PC-3 (cell line): ENCODE measurements around the gene TNPO1. TPM values are rescaled to one million over a fixed set of nuclear protein-coding genes. Genes with fewer than 3 reads are reported as not detected.

Experiments used
- ATAC-seq: fragments of 200-7000 bp; cut with Tn5 transposase; 2 replicates; pipeline ENCODE4 v1.9.1; 2020; ENCODE audit warnings: mild to moderate bottlenecking, moderate library complexity
- BruUV-seq: library from RNA; stranded (reverse); fragments of 400-500 nt; replicated peaks from 2 replicates; lab custom pipeline; 2021; lab: Mats Ljungman, UMichigan
- CTCF ChIA-PET: fragments of 300-600 bp; sonication (Branson Sonifier 250); formaldehyde crosslinking; loops from one replicate; lab custom pipeline; 2022; ENCODE audit warnings: antibody characterized with exemption; lab: Charles Lee
- POLR2A ChIA-PET: fragments of 300-600 bp; sonication (Branson Sonifier 250); formaldehyde crosslinking; loops from one replicate; lab custom pipeline; 2022; ENCODE audit warnings: antibody characterized with exemption; ENCODE audit not compliant: unreplicated experiment; lab: Charles Lee
- DNase-seq: peaks from one replicate; pipeline ENCODE4 v3.0.0-alpha.2; 2015
- H2AFZ ChIP-seq: fragments of 300-600 bp; sonication (generic); 2 replicates; pipeline ENCODE4 v1.6.0; 2016; ENCODE audit warnings: antibody characterized with exemption, low read length
- H3F3A ChIP-seq: fragments of 300-600 bp; sonication (generic); one replicate; pipeline ENCODE4 v1.6.0; 2017; ENCODE audit warnings: antibody characterized with exemption, low read length, control low read depth, mild to moderate bottlenecking; ENCODE audit not compliant: unreplicated experiment
- H3K27ac ChIP-seq: fragments of 300-600 bp; sonication (generic); 2 replicates; pipeline ENCODE4 v1.5.1; 2016; ENCODE audit warnings: mild to moderate bottlenecking, low read length
- H3K27me3 ChIP-seq: fragments of 300-600 bp; sonication (generic); 2 replicates; pipeline ENCODE4 v1.6.1; 2016; ENCODE audit warnings: low read length, mixed read lengths
- H3K36me3 ChIP-seq: fragments of 300-600 bp; sonication (generic); 2 replicates; pipeline ENCODE4 v1.6.1; 2016; ENCODE audit warnings: low read depth, mixed run types, low read length, mixed read lengths
- H3K4me1 ChIP-seq: fragments of 300-600 bp; sonication (generic); 2 replicates; pipeline ENCODE4 v1.5.1; 2016; ENCODE audit warnings: low read length; ENCODE audit not compliant: insufficient read depth
- H3K4me2 ChIP-seq: fragments of 300-600 bp; sonication (generic); 2 replicates; pipeline ENCODE4 v1.6.0; 2016; ENCODE audit warnings: low read length
- H3K4me3 ChIP-seq: fragments of 300-600 bp; sonication (generic); 2 replicates; pipeline ENCODE4 v1.5.1; 2016; ENCODE audit warnings: mild to moderate bottlenecking, low read length, mixed read lengths
- H3K79me2 ChIP-seq: fragments of 300-600 bp; sonication (generic); 2 replicates; pipeline ENCODE4 v1.6.1; 2017; ENCODE audit warnings: low read length, mixed read lengths
- H3K9ac ChIP-seq: fragments of 300-600 bp; sonication (generic); 2 replicates; pipeline ENCODE4 v1.6.0; 2016; ENCODE audit warnings: mild to moderate bottlenecking, low read length
- H3K9me2 ChIP-seq: fragments of 300-600 bp; sonication (generic); replicated peaks from 2 replicates; pipeline ENCODE4 v1.6.1; 2016; ENCODE audit warnings: mixed run types, low read length, mixed read lengths
- H3K9me3 ChIP-seq: fragments of 300-600 bp; sonication (generic); 2 replicates; pipeline ENCODE4 v1.6.1; 2016; ENCODE audit warnings: low read length, mixed read lengths
- H4K20me1 ChIP-seq: fragments of 300-600 bp; sonication (generic); 2 replicates; pipeline ENCODE4 v1.6.1; 2016; ENCODE audit warnings: low read length, mixed read lengths
- CTCF ChIP-seq: fragments of 300-600 bp; sonication (generic); conservative IDR thresholded peaks from 2 replicates; pipeline ENCODE4 v1.5.1; 2017; ENCODE audit warnings: antibody characterized with exemption, low read depth, mild to moderate bottlenecking, low read length
- EZH2 ChIP-seq: fragments of 300-600 bp; sonication (generic); IDR thresholded peaks from one replicate; pipeline ENCODE4 v1.6.1; 2017; ENCODE audit warnings: antibody characterized with exemption, mild to moderate bottlenecking, low read length; ENCODE audit not compliant: unreplicated experiment
- EZH2phosphoT487 ChIP-seq: fragments of 300-600 bp; sonication (generic); IDR thresholded peaks from 2 replicates; pipeline ENCODE4 v1.6.1; 2018; ENCODE audit warnings: mild to moderate bottlenecking, antibody characterized with exemption, low read length, borderline replicate concordance
- intact Hi-C: fragments of 100-400 bp; cut with micrococcal nuclease; formaldehyde crosslinking; loops from 2 replicates; pipeline ENCODE4 v1.9.0; 2023
- total RNA-seq: library from RNA; depleted of rRNA; stranded (reverse); fragments of >200 nt; gene quantifications from 2 replicates; pipeline ENCODE4 v1.2.3, GENCODE V29; 2014

Gene TNPO1
- total RNA-seq, 1 experiment from 2014 or later: 187 TPM

DNA sequence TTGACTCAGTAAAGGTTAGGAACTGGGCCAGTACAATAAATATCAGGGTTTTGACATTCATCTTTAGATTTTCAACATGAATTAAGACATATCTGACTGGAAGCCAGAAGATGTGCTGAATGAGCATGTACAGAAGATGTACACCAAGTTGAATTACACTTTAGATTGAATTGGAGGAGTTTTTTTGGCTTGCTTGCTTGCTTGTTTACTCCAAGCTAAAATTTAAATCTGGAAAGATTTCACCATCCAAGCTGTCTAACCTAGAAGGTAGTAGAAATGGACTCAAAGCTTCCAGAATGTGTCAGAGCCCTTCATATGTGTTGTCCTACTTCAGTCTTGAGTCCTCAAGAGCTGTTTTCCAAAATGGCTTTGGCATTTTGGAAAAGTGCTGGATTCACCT, 90.3 kb downstream of the TNPO1 start:
- intact Hi-C loops: no loop called here
- no TSS peak for BruUV-seq
- Histone ChIP-seq H3F3A (no peaks in the 10 kb centered on the region), H3K4me1 (no peaks in the 10 kb centered on the region), H3K9ac (no peak overlapping the region), H4K20me1 (no peaks in the 10 kb centered on the region), H3K27ac (no peak overlapping the region), H3K9me3 (no peaks in the 10 kb centered on the region), H2AFZ (no peak overlapping the region), H3K9me2 (no peaks in the 10 kb centered on the region), H3K36me3 (peaks cover 51% of the 10 kb centered on the region), H3K4me2 (no peak overlapping the region), H3K27me3 (no peaks in the 10 kb centered on the region), H3K4me3 (no peak overlapping the region), H3K79me2 (no peaks in the 10 kb centered on the region)
- no peak for TF ChIP-seq CTCF
- no peak for TF ChIP-seq EZH2phosphoT487
- no peak for TF ChIP-seq EZH2
- DNase-seq (no peak), ATAC-seq (no peak)
- ChIA-PET POLR2A (no interaction called here), CTCF (interaction anchor here (0.6 kb wide), 1 partner anchor 49 kb away, joined by 3 read pairs; no protein-coding TSS in a partner anchor)

DNA sequence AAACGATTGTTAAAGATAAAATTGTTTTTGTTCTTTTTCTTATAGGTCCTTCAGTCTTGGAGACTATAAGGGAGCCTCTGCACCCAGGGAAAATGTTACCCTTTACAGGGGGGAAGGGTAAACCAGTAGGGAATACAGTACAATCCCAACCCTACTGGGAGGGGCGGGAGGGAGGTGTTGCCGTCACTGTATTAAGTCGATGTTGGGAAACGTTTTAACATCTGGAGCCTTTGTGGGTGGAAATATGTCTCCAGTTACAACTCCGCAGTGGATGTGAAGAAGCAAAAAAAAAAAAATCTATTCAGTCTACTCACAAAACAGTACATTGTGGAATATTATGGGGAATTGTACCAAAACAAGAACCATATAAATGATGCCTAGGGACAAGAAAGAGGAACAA, 92.2 kb downstream of the TNPO1 start:
- DNase-seq: no peak
- Histone ChIP-seq H3K9me3 (no peaks in the 10 kb centered on the region), H3K4me3 (no peak overlapping the region), H3K27me3 (no peaks in the 10 kb centered on the region), H3K4me1 (no peaks in the 10 kb centered on the region), H4K20me1 (no peaks in the 10 kb centered on the region), H3K9me2 (no peaks in the 10 kb centered on the region), H3K36me3 (peaks cover 33% of the 10 kb centered on the region), H3K4me2 (no peak overlapping the region), H3K79me2 (no peaks in the 10 kb centered on the region), H2AFZ (no peak overlapping the region), H3K27ac (no peak overlapping the region), H3K9ac (no peak overlapping the region), H3F3A (no peaks in the 10 kb centered on the region)
- ATAC-seq: no peak
- ChIA-PET POLR2A (no interaction called here), CTCF (no interaction called here)
- BruUV-seq: TSS peak; percentile 20
- TF ChIP-seq CTCF: no peak
- TF ChIP-seq EZH2: no peak
- no peak for TF ChIP-seq EZH2phosphoT487
- intact Hi-C loops: no loop called here

DNA sequence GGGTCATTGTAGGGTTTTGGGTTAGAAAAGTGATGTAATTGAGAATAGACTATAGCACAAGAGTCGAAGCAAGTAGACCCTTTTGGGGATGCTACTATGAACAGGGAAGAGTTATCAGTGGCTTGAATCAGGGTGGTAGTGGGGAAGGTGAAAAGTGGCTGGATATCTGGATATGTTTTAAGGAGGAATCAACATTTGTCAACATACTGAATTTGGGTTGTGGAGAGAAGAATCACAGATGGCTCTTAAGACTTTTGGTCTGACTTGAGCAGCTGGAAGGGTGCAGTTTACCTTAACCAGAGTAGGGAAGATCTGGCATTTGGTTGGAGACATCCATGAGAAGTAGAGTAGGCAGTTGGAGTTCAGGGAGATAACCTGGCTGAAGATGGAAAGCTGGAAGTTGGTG, 100.9 kb downstream of the TNPO1 start:
- Histone ChIP-seq H3K27ac (no peak overlapping the region), H4K20me1 (no peaks in the 10 kb centered on the region), H3F3A (no peaks in the 10 kb centered on the region), H3K4me3 (no peak overlapping the region), H3K27me3 (no peaks in the 10 kb centered on the region), H3K9ac (no peak overlapping the region), H3K4me2 (no peak overlapping the region), H3K36me3 (no peaks in the 10 kb centered on the region), H2AFZ (no peak overlapping the region), H3K4me1 (no peaks in the 10 kb centered on the region), H3K79me2 (no peaks in the 10 kb centered on the region), H3K9me2 (no peaks in the 10 kb centered on the region), H3K9me3 (no peaks in the 10 kb centered on the region)
- ChIA-PET POLR2A (no interaction called here), CTCF (no interaction called here)
- TF ChIP-seq CTCF (no peak), EZH2phosphoT487 (no peak)
- intact Hi-C loops: no loop called here
- no peak for ATAC-seq
- no peak for DNase-seq
- no TSS peak for BruUV-seq
